Measurements from ENCODE around the gene CTDSP1.

The CTDSP1 gene

DNA sequence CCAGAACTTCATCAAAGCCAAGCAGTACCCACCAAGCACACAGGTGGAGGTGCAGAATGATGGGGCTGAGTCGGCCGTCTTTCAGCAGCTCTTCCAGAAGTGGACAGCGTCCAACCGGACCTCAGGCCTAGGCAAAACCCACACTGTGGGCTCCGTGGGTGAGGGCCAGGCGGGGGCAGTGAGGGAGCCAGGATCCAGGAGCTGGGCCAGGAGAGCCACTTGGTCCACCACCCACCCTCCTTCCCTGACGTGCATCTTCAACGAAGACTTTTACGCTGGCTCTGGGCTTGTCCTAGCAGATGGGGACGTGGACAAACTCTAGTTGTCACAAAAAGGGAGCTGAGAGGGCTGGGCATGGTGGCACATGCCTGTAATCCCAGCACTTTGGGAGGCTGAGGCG is 31.1 kb downstream of the CTDSP1 start:
- no peak overlapping the region for H4K91ac ChIP-seq (ENCODE audit: low read depth, low read length, poor library complexity)
- H2BK120ac ChIP-seq (ENCODE audit: low read depth, low read length): no peak overlapping the region
- H2BK5ac ChIP-seq (ENCODE audit: low read length): no peak overlapping the region
- peaks cover 0 to 2% of the 10 kb centered on the region in 2 donors for H3K9me3 ChIP-seq (replicated peaks in 1 of 2; ENCODE audit: control insufficient read depth in 2 of 2, insufficient read depth in 1 of 2, low read depth in 1 of 2, low read length in 2 of 2)
- no peak overlapping the region for H3K4me2 ChIP-seq (ENCODE audit: insufficient read depth, low read length, poor library complexity, severe bottlenecking)
- DNase-seq (ENCODE audit: low spot score): no peak
- peaks cover 0 to 7% of the 10 kb centered on the region in 2 donors for H3K4me1 ChIP-seq (ENCODE audit: control insufficient read depth in 2 of 2, insufficient read depth in 1 of 2, low read depth in 1 of 2, low read length in 2 of 2)
- no peak overlapping the region for H2BK12ac ChIP-seq (ENCODE audit: low read length)
- H3K9ac ChIP-seq (ENCODE audit: low read depth, low read length, poor library complexity): no peak overlapping the region
- no peak overlapping the region for H3K27ac ChIP-seq (replicated peaks; ENCODE audit: low read length)
- no peak overlapping the region for H3K4ac ChIP-seq (ENCODE audit: low read length)
- H3K23ac ChIP-seq (ENCODE audit: low read depth, low read length, poor library complexity): no peak overlapping the region
- H2AFZ ChIP-seq (ENCODE audit: low read length): no peak overlapping the region
- no peaks in the 10 kb centered on the region for H3K36me3 ChIP-seq (replicated peaks in 1 of 2; ENCODE audit: control insufficient read depth in 2 of 2, insufficient read depth in 2 of 2, low read length in 2 of 2)
- H3K18ac ChIP-seq (ENCODE audit: low read length): peak overlapping the region; percentile 42
- H3K79me1 ChIP-seq (ENCODE audit: low read depth, low read length): peaks cover 4% of the 10 kb centered on the region
- H4K8ac ChIP-seq (ENCODE audit: low read depth, low read length): no peak overlapping the region
- peaks cover 0 to 25% (median 0%) of the 10 kb centered on the region in 3 experiments for H3K27me3 ChIP-seq (ENCODE audit: control insufficient read depth in 3 of 3, insufficient read depth in 3 of 3, low read depth in 1 of 3, low read length in 3 of 3)
- no peak overlapping the region for H2AK5ac ChIP-seq (ENCODE audit: low read depth, low read length)
- no peak overlapping the region for H3K4me3 ChIP-seq (ENCODE audit: low read length in 2 of 2)
- no peak overlapping the region for H2BK15ac ChIP-seq (ENCODE audit: low read length)
- H3K14ac ChIP-seq (ENCODE audit: low read length): peak overlapping the region; percentile 15
- no CpG with 5 or more reads among the region's 11 CpGs for WGBS, 2 donors (ENCODE audit: extremely low coverage in 2 of 2, insufficient read length in 2 of 2, insufficient replicate concordance in 1 of 2)

DNA sequence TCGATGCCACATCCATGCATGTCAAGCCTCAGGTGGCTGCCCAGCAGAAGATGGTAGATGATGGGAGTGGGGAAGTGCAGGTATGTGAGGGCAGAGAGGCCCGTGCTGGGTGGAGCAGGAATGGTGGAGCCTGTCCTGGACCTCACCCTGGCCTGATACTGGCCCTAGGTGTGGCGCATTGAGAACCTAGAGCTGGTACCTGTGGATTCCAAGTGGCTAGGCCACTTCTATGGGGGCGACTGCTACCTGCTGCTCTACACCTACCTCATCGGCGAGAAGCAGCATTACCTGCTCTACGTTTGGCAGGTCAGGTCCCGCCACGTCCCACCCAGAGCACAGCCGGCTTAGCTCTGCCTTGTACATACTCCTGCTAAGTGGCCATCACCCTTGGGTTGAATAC is 32.2 kb downstream of the CTDSP1 start:
- Histone ChIP-seq H2BK15ac (ENCODE audit: low read length) (no peak overlapping the region), H3K9ac (ENCODE audit: low read depth, low read length, poor library complexity) (peak overlapping the region; percentile 72), H2BK5ac (ENCODE audit: low read length) (no peak overlapping the region), H2AK5ac (ENCODE audit: low read depth, low read length) (no peak overlapping the region), H3K27me3 (ENCODE audit: control insufficient read depth in 3 of 3, insufficient read depth in 3 of 3, low read depth in 1 of 3, low read length in 3 of 3) (peaks cover 0 to 25% (median 0%) of the 10 kb centered on the region in 3 experiments), H4K8ac (ENCODE audit: low read depth, low read length) (no peak overlapping the region), H3K27ac (replicated peaks; ENCODE audit: low read length) (no peak overlapping the region), H2BK120ac (ENCODE audit: low read depth, low read length) (no peak overlapping the region), H3K36me3 (replicated peaks in 1 of 2; ENCODE audit: control insufficient read depth in 2 of 2, insufficient read depth in 2 of 2, low read length in 2 of 2) (no peaks in the 10 kb centered on the region), H3K4me3 (ENCODE audit: low read length in 2 of 2) (no peak overlapping the region), H2BK12ac (ENCODE audit: low read length) (no peak overlapping the region), H3K14ac (ENCODE audit: low read length) (no peak overlapping the region), H2AFZ (ENCODE audit: low read length) (no peak overlapping the region), H3K4me1 (ENCODE audit: control insufficient read depth in 2 of 2, insufficient read depth in 1 of 2, low read depth in 1 of 2, low read length in 2 of 2) (peaks cover 0 to 7% of the 10 kb centered on the region in 2 donors), H3K79me1 (ENCODE audit: low read depth, low read length) (peaks cover 4% of the 10 kb centered on the region), H3K23ac (ENCODE audit: low read depth, low read length, poor library complexity) (no peak overlapping the region), H3K9me3 (replicated peaks in 1 of 2; ENCODE audit: control insufficient read depth in 2 of 2, insufficient read depth in 1 of 2, low read depth in 1 of 2, low read length in 2 of 2) (peaks cover 0 to 2% of the 10 kb centered on the region in 2 donors), H4K91ac (ENCODE audit: low read depth, low read length, poor library complexity) (no peak overlapping the region), H3K4ac (ENCODE audit: low read length) (no peak overlapping the region), H3K18ac (ENCODE audit: low read length) (no peak overlapping the region), H3K4me2 (ENCODE audit: insufficient read depth, low read length, poor library complexity, severe bottlenecking) (no peak overlapping the region)
- DNase-seq (ENCODE audit: low spot score): no peak
- no CpG with 5 or more reads among the region's 10 CpGs for WGBS, 2 donors (ENCODE audit: extremely low coverage in 2 of 2, insufficient read length in 2 of 2, insufficient replicate concordance in 1 of 2)

DNA sequence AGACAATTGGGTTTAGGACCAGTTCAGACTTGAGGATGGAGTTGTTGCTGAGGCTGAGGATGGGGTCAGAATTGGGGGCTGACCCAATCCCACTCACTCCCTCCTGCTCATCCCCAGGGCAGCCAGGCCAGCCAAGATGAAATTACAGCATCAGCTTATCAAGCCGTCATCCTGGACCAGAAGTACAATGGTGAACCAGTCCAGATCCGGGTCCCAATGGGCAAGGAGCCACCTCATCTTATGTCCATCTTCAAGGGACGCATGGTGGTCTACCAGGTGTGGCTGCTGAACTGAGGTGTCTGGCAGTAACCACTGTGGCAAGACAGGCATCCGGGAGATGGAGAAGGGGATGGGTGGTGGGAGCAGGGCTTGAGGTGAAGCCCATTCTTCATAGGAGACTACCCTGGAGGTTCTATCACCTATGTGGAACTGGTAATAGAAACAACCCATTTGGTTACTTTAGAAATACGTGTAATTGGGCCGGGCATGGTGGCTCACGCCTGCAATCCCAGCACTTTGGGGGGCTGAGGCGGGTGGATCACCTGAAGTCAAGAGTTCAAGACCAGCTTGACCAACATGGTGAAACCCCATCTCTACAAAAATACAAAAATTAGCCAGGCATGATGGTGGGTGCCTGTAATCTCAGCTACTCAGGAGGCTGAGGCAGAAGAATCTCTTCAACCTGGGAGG is 33.2 kb downstream of the CTDSP1 start:
- H3K4me3 ChIP-seq (ENCODE audit: low read length in 2 of 2): no peak overlapping the region
- H4K91ac ChIP-seq (ENCODE audit: low read depth, low read length, poor library complexity): no peak overlapping the region
- no peak overlapping the region for H2AK5ac ChIP-seq (ENCODE audit: low read depth, low read length)
- H3K27ac ChIP-seq (replicated peaks; ENCODE audit: low read length): no peak overlapping the region
- no CpG with 5 or more reads among the region's 8 CpGs for WGBS, 2 donors (ENCODE audit: extremely low coverage in 2 of 2, insufficient read length in 2 of 2, insufficient replicate concordance in 1 of 2)
- H2BK12ac ChIP-seq (ENCODE audit: low read length): no peak overlapping the region
- no peak overlapping the region for H2AFZ ChIP-seq (ENCODE audit: low read length)
- H3K27me3 ChIP-seq (ENCODE audit: control insufficient read depth in 3 of 3, insufficient read depth in 3 of 3, low read depth in 1 of 3, low read length in 3 of 3): peaks cover 0 to 24% (median 0%) of the 10 kb centered on the region in 3 experiments
- no peak overlapping the region for H2BK5ac ChIP-seq (ENCODE audit: low read length)
- H3K23ac ChIP-seq (ENCODE audit: low read depth, low read length, poor library complexity): no peak overlapping the region
- H2BK15ac ChIP-seq (ENCODE audit: low read length): no peak overlapping the region
- no peak overlapping the region for H3K4ac ChIP-seq (ENCODE audit: low read length)
- no peaks in the 10 kb centered on the region for H3K36me3 ChIP-seq (replicated peaks in 1 of 2; ENCODE audit: control insufficient read depth in 2 of 2, insufficient read depth in 2 of 2, low read length in 2 of 2)
- no peak overlapping the region for H3K4me2 ChIP-seq (ENCODE audit: insufficient read depth, low read length, poor library complexity, severe bottlenecking)
- no peak for DNase-seq (ENCODE audit: low spot score)
- peaks cover 0 to 7% of the 10 kb centered on the region in 2 donors for H3K4me1 ChIP-seq (ENCODE audit: control insufficient read depth in 2 of 2, insufficient read depth in 1 of 2, low read depth in 1 of 2, low read length in 2 of 2)
- H3K9me3 ChIP-seq (replicated peaks in 1 of 2; ENCODE audit: control insufficient read depth in 2 of 2, insufficient read depth in 1 of 2, low read depth in 1 of 2, low read length in 2 of 2): peaks cover 0 to 2% of the 10 kb centered on the region in 2 donors
- no peak overlapping the region for H2BK120ac ChIP-seq (ENCODE audit: low read depth, low read length)
- no peak overlapping the region for H3K14ac ChIP-seq (ENCODE audit: low read length)
- H3K79me1 ChIP-seq (ENCODE audit: low read depth, low read length): peaks cover 4% of the 10 kb centered on the region
- H3K9ac ChIP-seq (ENCODE audit: low read depth, low read length, poor library complexity): no peak overlapping the region
- H4K8ac ChIP-seq (ENCODE audit: low read depth, low read length): no peak overlapping the region
- H3K18ac ChIP-seq (ENCODE audit: low read length): no peak overlapping the region

DNA sequence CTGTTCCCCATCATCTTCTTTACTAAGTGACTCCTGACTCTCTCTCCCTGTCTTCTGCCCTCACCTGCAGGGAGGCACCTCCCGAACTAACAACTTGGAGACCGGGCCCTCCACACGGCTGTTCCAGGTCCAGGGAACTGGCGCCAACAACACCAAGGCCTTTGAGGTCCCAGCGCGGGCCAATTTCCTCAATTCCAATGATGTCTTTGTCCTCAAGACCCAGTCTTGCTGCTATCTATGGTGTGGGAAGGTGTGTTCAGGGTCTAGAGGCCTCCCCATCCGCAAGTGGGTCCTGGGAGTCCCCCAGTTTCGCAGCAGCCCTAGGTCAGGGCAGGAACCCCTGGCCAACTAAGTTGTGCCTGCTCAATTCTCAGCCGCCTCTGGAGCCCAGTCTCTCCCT is 34.8 kb downstream of the CTDSP1 start:
- H4K8ac ChIP-seq (ENCODE audit: low read depth, low read length): no peak overlapping the region
- no peaks in the 10 kb centered on the region for H3K9me3 ChIP-seq (replicated peaks in 1 of 2; ENCODE audit: control insufficient read depth in 2 of 2, insufficient read depth in 1 of 2, low read depth in 1 of 2, low read length in 2 of 2)
- no peak for DNase-seq (ENCODE audit: low spot score)
- no peak overlapping the region for H3K4me2 ChIP-seq (ENCODE audit: insufficient read depth, low read length, poor library complexity, severe bottlenecking)
- no peak overlapping the region for H2AFZ ChIP-seq (ENCODE audit: low read length)
- H3K4ac ChIP-seq (ENCODE audit: low read length): no peak overlapping the region
- no peak overlapping the region for H3K9ac ChIP-seq (ENCODE audit: low read depth, low read length, poor library complexity)
- no peaks in the 10 kb centered on the region for H3K36me3 ChIP-seq (replicated peaks in 1 of 2; ENCODE audit: control insufficient read depth in 2 of 2, insufficient read depth in 2 of 2, low read length in 2 of 2)
- no peak overlapping the region for H2AK5ac ChIP-seq (ENCODE audit: low read depth, low read length)
- peaks cover 2% of the 10 kb centered on the region for H3K79me1 ChIP-seq (ENCODE audit: low read depth, low read length)
- peaks cover 0 to 16% (median 0%) of the 10 kb centered on the region in 3 experiments for H3K27me3 ChIP-seq (ENCODE audit: control insufficient read depth in 3 of 3, insufficient read depth in 3 of 3, low read depth in 1 of 3, low read length in 3 of 3)
- no peak overlapping the region for H3K23ac ChIP-seq (ENCODE audit: low read depth, low read length, poor library complexity)
- no peak overlapping the region for H2BK15ac ChIP-seq (ENCODE audit: low read length)
- no peak overlapping the region for H2BK120ac ChIP-seq (ENCODE audit: low read depth, low read length)
- no peak overlapping the region for H3K27ac ChIP-seq (replicated peaks; ENCODE audit: low read length)
- no peak overlapping the region for H2BK5ac ChIP-seq (ENCODE audit: low read length)
- peaks cover 0 to 7% of the 10 kb centered on the region in 2 donors for H3K4me1 ChIP-seq (ENCODE audit: control insufficient read depth in 2 of 2, insufficient read depth in 1 of 2, low read depth in 1 of 2, low read length in 2 of 2)
- H2BK12ac ChIP-seq (ENCODE audit: low read length): no peak overlapping the region
- H3K4me3 ChIP-seq (ENCODE audit: low read length in 2 of 2): no peak overlapping the region
- H3K14ac ChIP-seq (ENCODE audit: low read length): peak overlapping the region; percentile 14
- no peak overlapping the region for H4K91ac ChIP-seq (ENCODE audit: low read depth, low read length, poor library complexity)
- no CpG with 5 or more reads among the region's 9 CpGs for WGBS, 2 donors (ENCODE audit: extremely low coverage in 2 of 2, insufficient read length in 2 of 2, insufficient replicate concordance in 1 of 2)
- H3K18ac ChIP-seq (ENCODE audit: low read length): no peak overlapping the region

Measured in neuronal stem cell (in vitro differentiated cells).